Tibial nerve (tissue), 4 donors: ENCODE data around the gene FERMT2. TPM values are rescaled to one million over a fixed set of nuclear protein-coding genes. Genes with fewer than 3 reads are reported as not detected.

Experiments used
- DNase-seq, 2 donors: peaks; one replicate each; pipeline ENCODE4 v3.0.0-alpha.2; 2019; ENCODE audit warnings: low spot score in 2 of 2
- H3K27ac ChIP-seq, 4 donors: fragments of 200-600 bp; sonication (generic) in 3 of 4; one replicate each; pipeline ENCODE4 v1.5.1; 2017 to 2019; ENCODE audit warnings: mild to moderate bottlenecking in 1 of 4
- H3K27me3 ChIP-seq, 2 donors: fragments of 200-600 bp; sonication (generic) in 1 of 2; one replicate each; pipeline versions ENCODE4 v1.5.1 to v1.6.0; 2017 to 2019
- H3K36me3 ChIP-seq, 3 donors: fragments of 200-600 bp; sonication (generic); one replicate each; pipeline ENCODE4 v1.5.1; 2018 to 2019
- H3K4me1 ChIP-seq, 4 donors: fragments of 200-600 bp; sonication (generic) in 3 of 4; one replicate each; pipeline ENCODE4 v1.5.1; 2017 to 2019
- H3K4me3 ChIP-seq, 4 donors: fragments of 200-600 bp; sonication (generic) in 3 of 4; one replicate each; pipeline ENCODE4 v1.5.1; 2017 to 2019; ENCODE audit warnings: mild to moderate bottlenecking in 1 of 4, moderate library complexity in 1 of 4
- H3K9me3 ChIP-seq, 4 donors: fragments of 200-600 bp; sonication (generic) in 3 of 4; one replicate each; pipeline ENCODE4 v1.5.1; 2017 to 2019
- CTCF ChIP-seq, 5 experiments: fragments of 200-600 bp in 3 of 5; fragments of 450-650 bp in 2 of 5; sonication (generic) in 3 of 5; IDR thresholded peaks; one replicate each; pipeline ENCODE4 v1.5.1; 2016 to 2019; ENCODE audit warnings: antibody characterized with exemption in 5 of 5, mild to moderate bottlenecking in 3 of 5, moderate library complexity in 2 of 5
- EP300 ChIP-seq, 2 donors: sonication (generic); formaldehyde crosslinking; IDR thresholded peaks; one replicate each; pipeline ENCODE4 v1.6.1; 2017; ENCODE audit warnings: antibody characterized with exemption in 2 of 2, mild to moderate bottlenecking in 1 of 2
- POLR2A ChIP-seq, 2 donors: fragments of 450-650 bp; IDR thresholded peaks; one replicate each; pipeline ENCODE4 v1.6.1; 2017; ENCODE audit warnings: antibody characterized with exemption in 2 of 2, mild to moderate bottlenecking in 2 of 2, moderate library complexity in 2 of 2
- WGBS, 2 donors: methylation state at CpG; one replicate each; pipeline ENCODE4 v1.1.5; 2018; 5-methylcytosine and 5-hydroxymethylcytosine counted together
- total RNA-seq, 4 donors: library from RNA; depleted of rRNA; stranded (reverse); fragments of >200 nt; gene quantifications; one replicate each; pipeline ENCODE4 v1.1.0, GENCODE V29; 2016

FERMT2 gene
- total RNA-seq, 4 donors from 2014 or later: 116 to 165 (median 146) TPM

DNA sequence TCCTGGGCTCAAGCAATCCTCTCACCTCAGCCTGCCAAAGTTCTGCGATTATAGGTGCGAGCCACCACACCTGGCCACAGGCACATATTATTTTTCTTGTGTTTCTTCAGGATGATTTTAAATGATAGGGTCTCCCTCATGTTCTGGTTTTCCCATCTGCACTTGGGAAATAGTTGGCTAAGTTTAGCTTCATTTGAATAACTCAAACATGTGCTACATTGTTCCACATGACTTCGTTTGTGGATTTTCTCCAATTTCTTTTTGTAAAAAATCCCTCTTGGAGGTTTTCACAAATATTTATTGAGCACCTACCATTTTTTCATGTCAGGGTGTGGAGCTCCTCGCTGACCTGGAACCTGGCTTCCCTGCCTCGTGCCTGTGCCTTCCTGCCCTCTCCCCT lies 104.3 kb downstream of the FERMT2 start:
- 74 to 75% methylated on average over 5 of the region's 5 CpGs for WGBS, 2 donors

GRCh38 chr14:52845081-52845480 lies 105.8 kb downstream of the FERMT2 start:
- no peaks in the 10 kb centered on the region for H3K36me3 ChIP-seq
- peak overlapping the region; percentile 5 to 83 (median 51) for H3K27ac ChIP-seq
- TF ChIP-seq POLR2A (IDR thresholded peaks at IDR 0.05) (no peak), CTCF (IDR thresholded peaks at IDR 0.05) (no peak)
- no peak overlapping the region for H3K4me3 ChIP-seq
- H3K4me1 ChIP-seq: peaks cover 0 to 14% (median 3%) of the 10 kb centered on the region in 4 donors
- H3K27me3 ChIP-seq: no peaks in the 10 kb centered on the region
- H3K9me3 ChIP-seq: no peaks in the 10 kb centered on the region
- WGBS, 2 donors: 69 to 72% methylated on average over 5 of the region's 5 CpGs
- no peak for DNase-seq

More for the DNA sequence above, 104.3 kb downstream of the FERMT2 start:
- Histone ChIP-seq H3K27me3 (no peaks in the 10 kb centered on the region), H3K27ac (no peak overlapping the region), H3K4me1 (peaks cover 0 to 14% (median 3%) of the 10 kb centered on the region in 4 donors), H3K9me3 (no peaks in the 10 kb centered on the region), H3K4me3 (no peak overlapping the region), H3K36me3 (no peaks in the 10 kb centered on the region)
- TF ChIP-seq POLR2A (IDR thresholded peaks at IDR 0.05): no peak
- no peak for TF ChIP-seq EP300 (IDR thresholded peaks at IDR 0.05)
- no peak for TF ChIP-seq CTCF (IDR thresholded peaks at IDR 0.05)
- no peak for DNase-seq

DNA sequence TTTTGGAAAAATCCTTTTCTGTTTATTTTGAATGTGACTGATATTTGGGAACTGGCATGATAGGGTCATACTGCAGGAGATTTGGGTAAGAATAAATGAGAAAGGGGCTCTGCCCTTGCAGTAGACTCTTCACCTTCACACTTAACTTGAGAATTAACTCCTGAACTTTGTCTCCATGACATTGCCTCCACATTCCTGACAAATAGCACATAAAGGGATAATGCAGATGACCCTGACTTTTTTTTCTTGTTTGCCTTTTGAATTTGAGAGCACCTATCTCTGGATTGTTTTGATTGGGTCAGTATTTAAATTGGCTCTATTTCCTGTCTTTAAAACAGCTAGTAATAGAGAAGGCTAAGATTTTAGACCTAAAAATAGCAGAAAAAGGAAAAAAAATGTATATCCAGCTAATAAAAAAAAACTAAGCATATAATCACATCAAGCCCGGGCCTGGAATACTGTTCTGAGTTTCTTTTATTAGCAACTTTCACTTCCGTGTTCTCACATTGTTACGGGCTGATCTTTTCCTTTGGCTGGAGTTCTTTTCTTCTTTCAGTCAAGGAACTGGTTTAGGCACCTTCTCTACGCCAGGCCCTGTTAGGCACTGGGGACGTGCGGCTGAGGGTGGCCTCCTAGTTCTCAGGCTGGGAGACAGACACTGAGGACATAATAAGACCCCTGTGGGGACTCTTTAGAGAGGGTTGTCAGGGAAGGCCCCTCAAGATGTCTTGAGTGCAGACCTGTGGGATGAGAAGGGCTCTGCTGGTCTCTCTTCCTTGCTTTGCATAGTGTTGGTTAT lies 106.4 kb downstream of the FERMT2 start:
- H3K4me3 ChIP-seq: no peak overlapping the region
- no peaks in the 10 kb centered on the region for H3K27me3 ChIP-seq
- H3K27ac ChIP-seq: peak overlapping the region; percentile 5 to 83 (median 51)
- no peaks in the 10 kb centered on the region for H3K36me3 ChIP-seq
- no peak for TF ChIP-seq POLR2A (IDR thresholded peaks at IDR 0.05)
- TF ChIP-seq EP300 (IDR thresholded peaks at IDR 0.05): no peak
- no peak for TF ChIP-seq CTCF (IDR thresholded peaks at IDR 0.05)
- 34 to 40% methylated on average over 6 of the region's 6 CpGs for WGBS, 2 donors
- H3K4me1 ChIP-seq: peaks cover 0 to 14% (median 3%) of the 10 kb centered on the region in 4 donors
- DNase-seq: peak in 1 of 2 donors; percentile 21
- no peaks in the 10 kb centered on the region for H3K9me3 ChIP-seq

- no peaks in the 10 kb centered on the region for H3K27me3 ChIP-seq
- DNase-seq: peak in 1 of 2 donors; percentile 20
- H3K27ac ChIP-seq: no peak overlapping the region
- H3K36me3 ChIP-seq: no peaks in the 10 kb centered on the region
- TF ChIP-seq EP300 (IDR thresholded peaks at IDR 0.05) (peak in 1 of 2 donors; percentile 47), POLR2A (IDR thresholded peaks at IDR 0.05) (no peak)
- H3K4me1 ChIP-seq: peaks cover 0 to 14% (median 3%) of the 10 kb centered on the region in 4 donors
- WGBS, 2 donors: 61 to 74% methylated on average over 3 of the region's 3 CpGs
- no peaks in the 10 kb centered on the region for H3K9me3 ChIP-seq
- H3K4me3 ChIP-seq: no peak overlapping the region
Measured at GRCh38 chr14:52840877-52841276, 110.0 kb downstream of the FERMT2 start.

GRCh38 chr14:52837451-52837850 lies 113.4 kb downstream of the FERMT2 start:
- no peak for TF ChIP-seq CTCF (IDR thresholded peaks at IDR 0.05)
- no peak for TF ChIP-seq POLR2A (IDR thresholded peaks at IDR 0.05)
- TF ChIP-seq EP300 (IDR thresholded peaks at IDR 0.05): no peak
- no peak overlapping the region for H3K4me3 ChIP-seq
- 89 to 92% methylated on average over 7 of the region's 7 CpGs for WGBS, 2 donors
- no peaks in the 10 kb centered on the region for H3K4me1 ChIP-seq
- H3K36me3 ChIP-seq: no peaks in the 10 kb centered on the region
- no peak overlapping the region for H3K27ac ChIP-seq
- no peaks in the 10 kb centered on the region for H3K27me3 ChIP-seq
- DNase-seq: no peak
- no peaks in the 10 kb centered on the region for H3K9me3 ChIP-seq
